Heart right ventricle (tissue), 16 donors: Measurements from ENCODE around the gene CYSRT1. TPM values are rescaled to one million over a fixed set of nuclear protein-coding genes. Genes with fewer than 3 reads are reported as not detected.

Source experiments
- ATAC-seq, 8 donors: fragments of 200-7000 bp; cut with Tn5 transposase; one replicate each; pipeline ENCODE4 v1.9.1; 2020; ENCODE audit warnings: mild to moderate bottlenecking in 8 of 8, moderate library complexity in 8 of 8, moderate number of reproducible peaks in 1 of 8
- DNase-seq, 2 donors: peaks; one replicate each; pipeline ENCODE4 v3.0.0-alpha.2; 2020
- H3K27ac ChIP-seq, 10 donors: fragments of 200-600 bp; sonication (generic) in 2 of 10; one replicate each; pipeline versions ENCODE4 v1.5.0 to v1.8.0; 2020 to 2022; ENCODE audit warnings: mild to moderate bottlenecking in 3 of 10
- H3K27me3 ChIP-seq, 7 donors: fragments of 200-600 bp; one replicate each; pipeline ENCODE4 v1.8.0; 2021 to 2022; ENCODE audit warnings: mild to moderate bottlenecking in 2 of 7
- H3K36me3 ChIP-seq, 9 donors: fragments of 200-600 bp; sonication (generic) in 1 of 9; one replicate each; pipeline versions ENCODE4 v1.5.0 to v1.8.0; 2020 to 2022; ENCODE audit warnings: mild to moderate bottlenecking in 2 of 9
- H3K4me1 ChIP-seq, 9 donors: fragments of 200-600 bp; sonication (generic) in 1 of 9; one replicate each; pipeline versions ENCODE4 v1.5.0 to v1.8.0; 2020 to 2022; ENCODE audit warnings: mild to moderate bottlenecking in 4 of 9
- H3K4me3 ChIP-seq, 10 donors: fragments of 200-600 bp; sonication (generic) in 2 of 10; one replicate each; pipeline versions ENCODE4 v1.5.0 to v1.8.0; 2020 to 2022; ENCODE audit warnings: mild to moderate bottlenecking in 7 of 10, moderate library complexity in 2 of 10
- H3K9me3 ChIP-seq, 11 donors: fragments of 200-600 bp in 10 of 11; sonication (generic) in 2 of 11; one replicate each; pipeline versions ENCODE4 v1.5.0 to v1.8.0; 2013 to 2022; ENCODE audit warnings: mild to moderate bottlenecking in 2 of 11, control low read depth in 1 of 11, moderate library complexity in 1 of 11
- CTCF ChIP-seq, 9 donors: fragments of 200-600 bp; sonication (generic) in 2 of 9; IDR thresholded peaks; one replicate each; pipeline versions ENCODE4 v1.5.0 to v1.8.0; 2021 to 2022; ENCODE audit warnings: antibody characterized with exemption in 9 of 9, mild to moderate bottlenecking in 5 of 9, moderate library complexity in 1 of 9
- WGBS, 2 donors: extraction: QIAGEN DNeasy Blood & Tissue Kit; methylation state at CpG; one replicate each; pipeline ENCODE4 v1.1.7; 2013; ENCODE audit warnings: inconsistent platforms in 1 of 2; 5-methylcytosine and 5-hydroxymethylcytosine counted together
- intact Hi-C, 10 donors: fragments of 100-400 bp; cut with DNase I; formaldehyde crosslinking; loops; one replicate each; pipeline versions ENCODE4 v1.11.1 to v1.14.2; 2022
- polyA plus RNA-seq, 2 donors: library from polyadenylated mRNA; stranded (reverse); fragments of 200-250 nt; gene quantifications; one replicate each; pipeline ENCODE4 v1.2.3, GENCODE V29; 2013
- total RNA-seq, 10 donors: library from RNA; stranded (reverse); fragmentation: NEBNext Ultra II Directional in 3 of 10; extraction: Animal tissue kit (Norgen Biotek cat#: 25700) in 3 of 10; gene quantifications; one replicate each; pipeline versions ENCODE4 v1.2.1 to v1.2.4, GENCODE V29; 2021 to 2023
- donor health status: Arrhythmogenic right ventricular cardiomyopathy.
- donor health status: ischemic (EF 13 %, LVEDD 7.1; RV severe dilation, severe dysfunction).
- donor health status: healthy with polysubstance abuse.
- donor health status: DM: no; HTN: yes; CAD: no.
- donor health status: DM: no; HTN: no; CAD: no.
- donor health status: ischemic (EF 25% LVEDD 6.9; RV normal size, moderate dysfunction).
- donor health status: ischemic (EF 25% LVEDD 5.7; RV mildly dilated, moderate dysfunction).
- donor health status: healthy.
- donor health status: DM: yes; HTN: yes; CAD: no.
- donor health status: Ischemic cardiomyopathy.
- donor health status: ischemic (EF 35%, LVEDD 5.7; RV mildly dilated, moderate dysfunction).
- donor health status: nonischemic (EF 11% LVEDD 7.7; RV severe dilation, severe dysfunction).
- donor health status: DM: yes; HTN: yes; CAD: no.
- donor health status: PGD.
- donor health status: ischemic (EF 29% LVEDD 5.4; RV normal size, mild dysfunction).
- donor health status: nonischemic (EF 23%, LVEDD 6.1; RV moderate dilation, normal function).

The CYSRT1 gene
- total and polyA plus RNA-seq, 12 donors: 0.19 to 0.71 (median 0.37) TPM; not detected in 4

- intact Hi-C loops: loop anchor here in 7 of 10 donors (1.0 to 5.0 kb wide), 5 partner anchors 17 to 36 kb away; partner anchors contain the start of genes ANAPC2 (in 6 of the 7), SSNA1 (in 6 of the 7), TPRN (in 1 of the 7) and TUBB4B (in 1 of the 7)
- H3K36me3 ChIP-seq: no peaks in the 10 kb centered on the region
- peak overlapping the region; percentile 70 to 96 (median 92) for H3K27ac ChIP-seq
- peaks cover 0 to 8% (median 4%) of the 10 kb centered on the region in 7 donors for H3K27me3 ChIP-seq
- peaks cover 14 to 46% (median 32%) of the 10 kb centered on the region in 9 donors for H3K4me1 ChIP-seq
- H3K9me3 ChIP-seq: no peaks in the 10 kb centered on the region
- WGBS, 2 donors: 1% methylated on average over 63 of the region's 63 CpGs
- ATAC-seq (peak; percentile 90 to 97 (median 95)), DNase-seq (peak; percentile 96 to 98)
- TF ChIP-seq CTCF (IDR thresholded peaks at IDR 0.05): no peak
- peak overlapping the region; percentile 64 to 94 (median 76) for H3K4me3 ChIP-seq
These were observed 1.6 kb upstream of the CYSRT1 start for GRCh38 chr9:137223078-137223970.

GRCh38 chr9:137225699-137226331 lies 841 bp downstream of the CYSRT1 start:
- no peak for TF ChIP-seq CTCF (IDR thresholded peaks at IDR 0.05)
- H3K27me3 ChIP-seq: peaks cover 7 to 33% (median 29%) of the 10 kb centered on the region in 7 donors
- intact Hi-C loops: loop anchor here in 8 of 10 donors (2.0 to 5.0 kb wide), 8 partner anchors 34 to 109 kb away; partner anchors contain the start of genes ANAPC2 (in 2 of the 8) and SSNA1 (in 2 of the 8)

GRCh38 chr9:137226338-137227053 lies 1.5 kb downstream of the CYSRT1 start:
- intact Hi-C loops: loop anchor here in 8 of 10 donors (1.0 to 5.0 kb wide), 8 partner anchors 34 to 110 kb away; partner anchors contain the start of genes ANAPC2 (in 1 of the 8) and SSNA1 (in 1 of the 8)
- Histone ChIP-seq H3K4me1 (peaks cover 7 to 27% (median 21%) of the 10 kb centered on the region in 9 donors), H3K9me3 (no peaks in the 10 kb centered on the region), H3K36me3 (no peaks in the 10 kb centered on the region), H3K27ac (no peak overlapping the region), H3K4me3 (no peak overlapping the region), H3K27me3 (peaks cover 9 to 36% (median 35%) of the 10 kb centered on the region in 7 donors)
- WGBS, 2 donors: 74 to 78% methylated on average over 18 of the region's 18 CpGs
- ATAC-seq (no peak), DNase-seq (no peak)
- TF ChIP-seq CTCF (IDR thresholded peaks at IDR 0.05): no peak

More at GRCh38 chr9:137225699-137226331, 841 bp downstream of the CYSRT1 start:
- Histone ChIP-seq H3K27ac (no peak overlapping the region), H3K4me3 (no peak overlapping the region), H3K4me1 (peaks cover 7 to 32% (median 24%) of the 10 kb centered on the region in 9 donors), H3K36me3 (no peaks in the 10 kb centered on the region), H3K9me3 (no peaks in the 10 kb centered on the region)
- ATAC-seq (no peak), DNase-seq (no peak)
- 76 to 84% methylated on average over 21 of the region's 21 CpGs for WGBS, 2 donors
